Kidney capillary endothelial cell (primary cell): ENCODE measurements around the gene GDI2.
"Not testable (repeated sequence)": the region's sequence is repeated elsewhere in the genome, so short reads cannot be mapped to it uniquely, and the experiment has no call there.

Source experiments
- DNase-seq: peaks from one replicate; pipeline ENCODE4 v3.0.0-alpha.2; 2018; ENCODE audit warnings: low spot score

The GDI2 gene

GRCh38 chr10:5813341-5814109 lies at the start of gene GDI2:
Gene GDI2, minus strand, starts transcription at chr10:5813434. Its CDS starts 176 bp downstream, at chr10:5813258.
- DNase-seq = peak; percentile 96

GRCh38 chr10:5862360-5862961 lies 49.2 kb upstream of the GDI2 start:
- no peak for DNase-seq

GRCh38 chr10:5860066-5860465 lies 46.8 kb upstream of the GDI2 start:
- DNase-seq = no peak

DNA sequence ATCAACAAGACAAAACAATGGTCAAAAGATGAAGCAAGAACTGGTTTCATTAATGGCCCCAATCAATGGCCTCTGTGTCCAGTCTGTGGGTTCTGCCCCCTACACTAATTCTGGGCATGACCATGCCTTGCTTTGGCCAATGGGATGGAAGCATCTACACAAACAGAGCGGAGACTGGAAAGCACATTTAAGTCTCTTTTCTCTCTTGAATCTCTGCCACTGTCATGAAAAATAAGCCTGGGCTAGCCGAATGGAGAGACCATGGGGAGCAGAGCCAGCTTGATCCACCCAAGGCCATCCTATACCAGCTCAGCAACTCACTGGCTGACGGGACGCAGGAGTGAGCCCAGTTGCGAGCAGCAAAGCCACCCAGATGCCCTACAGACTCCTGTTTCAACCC lies 45.6 kb upstream of the GDI2 start:
- DNase-seq = no peak

DNA sequence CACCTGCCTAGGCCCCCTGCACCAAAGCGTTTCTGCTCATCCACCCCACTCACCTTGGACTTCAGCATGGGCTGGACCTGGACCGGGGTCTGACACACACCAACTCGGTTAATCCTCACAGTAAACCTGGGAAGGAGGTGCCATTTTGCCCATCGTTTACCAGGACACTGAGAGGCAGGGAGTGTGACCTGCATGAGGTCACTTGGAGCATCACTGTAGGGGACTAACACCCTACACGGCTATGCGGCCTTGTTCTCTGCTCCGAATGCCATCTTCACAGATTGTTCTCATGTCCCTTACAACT lies 43.4 kb upstream of the GDI2 start:
- no peak for DNase-seq

DNA sequence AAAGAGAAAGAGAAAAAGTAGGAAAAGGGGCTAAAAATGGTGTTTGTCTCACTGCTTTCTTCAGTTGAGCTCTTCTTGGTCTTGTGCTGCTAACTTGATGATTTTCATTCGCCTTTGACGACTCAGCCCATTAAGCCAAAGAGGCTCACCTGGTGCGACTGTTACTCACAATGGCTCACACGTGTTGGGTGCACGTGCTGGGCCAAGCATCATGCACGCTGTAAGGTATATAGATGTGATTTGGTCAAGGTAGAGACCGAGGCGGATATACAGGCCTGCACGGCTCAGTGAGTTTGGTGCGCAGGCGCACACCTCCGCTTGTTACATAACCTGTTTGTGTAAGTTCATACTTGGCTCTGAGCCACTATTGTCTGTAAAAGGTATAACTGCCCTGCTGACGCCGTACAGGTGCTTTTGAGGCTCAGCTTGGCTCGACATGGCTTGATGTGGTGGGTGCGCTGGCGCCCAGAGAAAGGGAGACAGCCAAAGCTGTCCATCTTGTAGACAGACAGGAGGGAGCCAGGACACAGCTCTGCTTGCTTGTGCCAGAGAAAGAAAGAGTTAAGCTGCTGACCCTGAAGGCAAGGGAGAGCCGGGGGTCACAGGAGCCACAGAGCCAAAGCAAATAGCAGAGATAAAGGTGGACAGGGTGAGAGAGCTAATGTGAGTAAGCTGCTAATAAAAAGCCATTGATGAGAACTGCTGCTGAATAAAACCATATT lies 42.9 kb upstream of the GDI2 start:
- no peak for DNase-seq

- DNase-seq = no peak
Observed at GRCh38 chr10:5854131-5854475, 40.9 kb upstream of the GDI2 start.

DNA sequence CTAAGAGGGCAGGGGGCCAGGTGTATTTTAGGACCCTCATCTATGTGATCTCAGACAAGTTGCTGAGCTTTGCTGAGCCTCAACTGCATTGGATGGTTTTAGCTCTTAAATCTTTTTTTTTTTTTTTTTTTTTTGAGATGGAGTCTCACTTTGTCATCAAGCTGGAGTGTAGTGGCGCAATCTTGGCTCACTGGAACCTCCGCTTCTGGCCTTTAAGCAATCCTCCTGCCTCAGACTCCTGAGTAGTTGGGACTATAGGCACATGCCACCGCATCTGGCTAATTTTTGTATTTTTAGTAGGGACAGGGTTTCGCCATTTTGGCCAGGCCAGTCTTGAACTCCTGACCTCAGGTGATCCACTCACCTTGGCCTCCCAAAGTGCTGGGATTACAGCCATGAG lies 33.4 kb upstream of the GDI2 start:
- DNase-seq = not testable (repeated sequence)

DNA sequence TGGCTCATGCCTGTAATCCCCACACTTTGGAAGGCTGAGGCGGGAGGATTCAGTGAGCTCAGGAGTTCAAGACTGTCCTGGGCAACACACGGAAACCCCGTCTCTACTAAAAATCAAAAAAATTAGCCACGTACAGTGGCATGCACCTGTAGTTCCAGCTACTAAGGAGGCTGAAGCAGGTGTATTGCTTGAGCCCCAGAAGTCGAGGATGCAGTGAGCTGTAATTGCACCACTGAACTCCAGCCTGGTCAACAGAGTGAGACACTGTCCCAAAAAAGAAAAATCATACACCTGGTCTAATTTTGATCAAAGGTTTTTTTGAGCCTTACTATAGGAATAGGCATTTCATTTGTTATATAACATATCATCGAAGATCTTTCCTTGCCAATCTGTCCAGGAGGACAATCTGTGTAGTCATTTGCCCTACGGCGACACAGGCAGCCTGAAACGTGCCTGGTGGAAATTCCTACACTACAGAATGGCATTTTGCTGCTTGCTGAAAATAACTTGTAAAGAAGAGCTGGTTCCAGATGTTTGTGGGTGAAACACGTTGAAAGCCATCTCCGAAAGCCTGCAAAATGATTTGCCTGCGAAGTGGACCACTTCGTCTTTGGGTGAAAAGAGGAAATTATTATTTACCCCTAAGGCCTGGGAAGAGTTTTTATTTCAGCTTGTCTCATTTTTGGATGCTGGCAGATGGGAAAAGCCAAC lies 31.3 kb upstream of the GDI2 start:
- DNase-seq = no peak

GRCh38 chr10:5843686-5844344 lies 30.6 kb upstream of the GDI2 start:
- no peak for DNase-seq

GRCh38 chr10:5841965-5842364 lies 28.7 kb upstream of the GDI2 start:
- DNase-seq = no peak

- DNase-seq = peak; percentile 53
Observed at GRCh38 chr10:5840314-5841307, 27.4 kb upstream of the GDI2 start.

- DNase-seq = not testable (repeated sequence)
Observed at GRCh38 chr10:5836181-5836580, 22.9 kb upstream of the GDI2 start.

- DNase-seq = no peak
Observed at GRCh38 chr10:5835446-5836095, 22.3 kb upstream of the GDI2 start.

DNA sequence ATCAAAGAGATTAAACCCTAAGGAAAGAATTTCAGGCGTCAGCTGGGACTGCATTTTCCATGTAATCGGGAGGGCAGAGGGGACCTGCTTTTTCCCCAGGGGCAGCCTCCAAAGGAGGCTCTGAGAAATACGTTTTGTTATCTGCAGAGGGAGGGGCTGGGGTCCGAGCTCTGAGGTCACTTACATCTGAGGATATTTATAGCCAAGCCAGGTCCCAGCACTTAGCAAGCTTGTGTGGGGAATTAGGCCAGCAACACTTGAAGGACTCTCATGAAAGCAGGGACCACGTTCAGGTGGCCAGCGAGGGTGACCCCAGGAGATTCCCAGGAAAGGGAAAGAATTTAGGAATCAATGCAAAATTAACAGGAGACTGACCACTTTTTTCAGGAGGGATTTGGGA lies 20.6 kb upstream of the GDI2 start:
- no peak for DNase-seq

- no peak for DNase-seq
Observed at GRCh38 chr10:5832946-5833345, 19.7 kb upstream of the GDI2 start.

DNA sequence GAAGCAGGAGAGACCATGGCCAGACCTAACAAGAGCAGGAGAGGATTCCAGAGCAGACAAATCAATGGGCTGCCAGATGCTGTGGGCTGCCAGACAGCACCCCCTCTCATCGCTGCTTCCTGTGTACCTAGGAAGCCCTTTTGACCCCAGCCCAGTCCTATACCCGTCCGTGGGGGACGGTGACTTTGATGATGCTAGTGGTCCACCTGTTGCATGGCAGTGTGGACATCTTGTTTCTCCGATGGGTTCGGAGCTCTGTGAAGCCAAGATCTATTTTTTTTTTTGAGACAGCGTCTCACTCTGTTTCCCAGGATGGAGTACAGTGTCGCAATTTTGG lies 18.2 kb upstream of the GDI2 start:
- no peak for DNase-seq

GRCh38 chr10:5830629-5831445 lies 17.6 kb upstream of the GDI2 start:
- no peak for DNase-seq

GRCh38 chr10:5829267-5829666 lies 16.0 kb upstream of the GDI2 start:
- DNase-seq = no peak

- DNase-seq = no peak
Observed at GRCh38 chr10:5828725-5829124, 15.5 kb upstream of the GDI2 start.
